NCI-H2081 (cell line): ENCODE data around the gene TRAM2.

Source experiments
- DNase-seq, 2 experiments: peaks; one replicate each; lab custom pipeline; 2025; lab: John Stamatoyannopoulos, UW

Gene TRAM2

DNA sequence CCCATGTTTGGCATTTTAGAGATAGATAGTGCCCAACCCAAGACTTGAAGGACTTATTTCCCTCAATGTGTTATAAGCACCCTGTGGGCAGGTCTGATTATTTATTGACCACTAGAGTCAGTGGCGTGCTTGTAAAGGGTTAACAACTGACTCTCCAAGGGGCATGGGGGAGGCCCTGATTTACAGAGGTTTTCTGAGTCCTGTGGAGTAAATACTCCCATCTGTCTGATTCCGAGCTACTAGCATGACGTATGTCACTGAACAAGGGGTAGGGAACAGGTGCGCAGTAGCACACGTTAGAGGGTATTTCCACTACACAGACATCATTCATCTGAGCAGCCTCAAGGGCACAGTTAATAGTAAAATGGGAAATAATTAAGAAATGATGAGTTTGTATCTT is 17.4 kb upstream of the TRAM2 start:
- no peak for DNase-seq

DNA sequence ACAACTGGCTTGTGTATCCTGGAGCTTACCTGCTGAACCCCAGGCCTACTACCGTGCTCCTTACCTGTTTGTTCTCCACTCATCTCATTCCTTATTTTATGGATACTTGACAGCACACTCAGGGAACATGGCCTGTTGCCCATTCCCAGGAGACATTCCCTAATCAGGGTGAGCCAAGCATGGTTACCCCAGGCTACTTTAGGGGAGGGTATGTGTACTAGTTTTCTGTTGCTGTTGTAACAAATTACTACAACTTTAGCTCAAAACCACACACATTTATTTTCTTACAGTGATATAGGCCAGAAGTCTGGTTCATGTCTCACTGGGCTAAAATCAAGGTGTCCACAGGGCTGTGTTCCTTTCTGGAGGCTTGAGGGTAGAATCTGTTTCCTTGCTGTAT is 15.0 kb upstream of the TRAM2 start:
- DNase-seq, result no peak

DNA sequence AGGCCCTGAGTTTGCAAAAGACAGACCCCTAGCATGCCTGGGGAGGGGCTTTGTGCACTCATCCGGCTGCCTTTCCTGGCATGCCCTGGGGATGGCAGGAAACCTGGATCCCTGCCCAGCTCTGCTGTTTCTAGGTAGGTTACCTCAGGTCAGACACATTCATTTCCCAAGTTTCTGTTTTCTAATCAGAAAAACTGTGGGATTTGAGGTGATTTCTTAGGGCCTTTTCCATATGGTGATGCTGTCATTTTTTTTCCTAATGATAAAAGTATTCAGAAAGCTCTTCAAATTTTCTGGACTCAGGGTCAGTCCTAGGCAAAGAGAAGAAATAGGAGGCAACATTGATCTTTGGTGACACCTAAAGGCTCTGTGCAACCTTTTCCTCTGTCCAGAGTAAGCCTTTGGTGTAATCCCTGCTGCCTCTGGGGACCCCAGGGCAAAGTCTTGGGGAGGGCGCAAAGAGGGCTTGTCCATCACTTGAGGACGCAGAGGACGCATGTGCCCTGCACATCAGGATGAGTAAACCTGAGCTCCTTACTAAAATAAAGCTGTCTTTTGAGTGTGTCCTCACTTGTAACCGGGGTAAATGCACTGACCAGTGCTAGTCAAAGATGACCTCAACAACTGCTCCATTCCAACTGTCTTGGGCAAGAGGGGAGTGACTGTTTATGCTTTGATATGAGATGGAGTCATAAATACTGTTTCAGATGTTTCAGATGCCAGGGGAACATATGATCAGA is 13.5 kb upstream of the TRAM2 start:
- peak in 1 of 2 experiments; percentile 23 for DNase-seq

DNA sequence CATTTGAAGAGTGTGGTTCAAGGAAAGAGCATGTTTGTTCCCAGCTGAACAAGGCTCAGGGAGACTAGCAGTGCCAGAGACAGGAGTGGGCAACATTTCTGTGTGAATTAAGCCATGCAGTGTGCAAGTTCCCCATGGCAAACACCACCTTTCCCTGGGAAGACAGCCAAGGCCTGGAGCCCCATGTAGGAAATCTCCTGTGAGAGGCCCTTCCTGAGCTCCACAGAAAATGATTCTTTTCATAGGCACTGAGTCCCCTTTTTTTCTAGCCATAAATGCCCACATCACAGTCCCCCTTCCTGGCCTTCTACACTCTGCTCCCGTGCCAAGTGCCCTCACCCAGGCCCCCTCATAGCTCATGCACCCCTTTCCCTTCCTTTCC is 11.8 kb upstream of the TRAM2 start:
- no peak for DNase-seq

DNA sequence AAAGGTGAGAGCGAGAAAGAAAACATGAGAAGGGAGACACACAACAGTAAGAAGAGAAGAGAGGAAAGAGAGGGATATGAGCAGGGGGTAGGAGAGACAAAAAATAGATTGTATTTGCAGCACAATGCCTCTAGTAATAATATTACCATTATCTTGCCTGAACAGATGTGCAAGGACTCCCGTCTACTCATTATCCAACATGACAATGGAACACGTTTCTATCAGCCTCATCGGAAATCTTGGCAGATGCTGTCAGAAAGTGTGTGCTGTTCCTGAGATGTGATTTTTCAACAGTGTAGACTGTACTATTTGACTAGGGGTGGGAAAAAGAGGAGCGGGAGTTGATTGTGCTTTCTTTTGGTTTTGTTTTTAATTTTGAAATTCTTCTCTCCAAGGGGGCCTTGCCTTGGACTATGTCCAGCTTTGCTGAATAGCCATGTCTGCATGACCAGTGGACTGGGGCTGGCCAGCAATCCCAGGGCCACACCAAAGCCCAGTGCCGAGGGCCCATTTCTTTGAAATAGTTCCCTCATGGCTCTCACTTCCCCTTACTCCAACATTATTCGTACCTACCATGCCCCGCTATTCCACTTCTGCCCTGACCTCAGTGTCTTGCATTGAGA is 11.3 kb upstream of the TRAM2 start:
- DNase-seq, result no peak

DNA sequence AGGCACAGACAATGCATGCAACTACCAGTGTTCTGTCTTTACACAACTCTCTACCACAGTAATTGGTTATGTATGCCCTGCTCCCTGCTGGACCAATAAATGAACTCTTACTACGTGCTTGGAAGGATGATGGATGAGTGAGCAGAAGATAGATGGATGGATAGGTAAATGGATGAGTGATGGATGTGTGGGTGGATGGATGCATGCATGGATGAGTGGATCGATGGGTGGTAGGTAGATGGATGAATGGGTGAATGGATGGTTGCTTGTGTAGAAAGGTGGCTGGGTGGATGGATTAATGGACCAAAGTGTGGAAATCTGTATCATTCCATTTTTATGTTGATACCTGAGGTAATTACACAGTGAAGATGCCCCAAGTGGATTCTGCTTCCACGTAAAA is 10.1 kb upstream of the TRAM2 start:
- DNase-seq, result no peak

DNA sequence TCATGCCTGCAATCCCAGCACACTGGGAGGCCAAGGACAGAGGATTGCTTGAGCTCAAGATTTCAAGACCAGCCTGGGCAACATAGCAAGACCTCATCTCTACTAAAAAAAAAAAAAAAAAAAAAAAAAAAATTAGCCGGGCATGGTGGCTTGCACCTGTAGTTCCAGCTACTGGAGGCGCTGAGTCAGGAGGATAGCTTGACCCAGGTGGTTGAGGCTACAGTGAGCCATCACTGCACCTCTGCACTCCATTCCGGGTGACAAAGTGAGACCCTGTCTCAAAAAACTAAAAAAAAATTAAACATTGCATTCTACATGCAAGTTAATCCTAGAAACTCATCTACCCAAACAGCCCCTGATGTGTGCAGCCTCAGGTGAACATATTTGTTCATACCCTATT is 7.3 kb upstream of the TRAM2 start:
- no peak for DNase-seq

DNA sequence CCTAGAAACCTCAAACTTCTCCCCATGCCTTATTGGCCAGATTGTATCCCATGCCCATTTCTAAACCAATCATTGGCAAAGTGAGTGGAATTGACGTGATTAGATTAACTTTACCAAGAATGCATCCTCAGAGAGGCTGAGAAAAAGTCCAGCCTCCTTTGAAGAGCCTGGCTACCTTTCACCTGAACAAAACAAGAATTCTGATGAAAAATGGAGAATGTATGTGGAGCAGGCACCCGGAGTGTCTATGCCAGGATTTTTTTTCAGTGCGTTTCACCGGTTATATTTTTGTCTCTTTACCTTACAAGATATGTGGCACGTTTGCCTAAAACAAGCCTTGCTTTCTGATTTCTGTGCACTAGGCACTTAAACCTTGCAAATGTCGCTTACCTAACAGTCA is 6.1 kb upstream of the TRAM2 start:
- no peak for DNase-seq

DNA sequence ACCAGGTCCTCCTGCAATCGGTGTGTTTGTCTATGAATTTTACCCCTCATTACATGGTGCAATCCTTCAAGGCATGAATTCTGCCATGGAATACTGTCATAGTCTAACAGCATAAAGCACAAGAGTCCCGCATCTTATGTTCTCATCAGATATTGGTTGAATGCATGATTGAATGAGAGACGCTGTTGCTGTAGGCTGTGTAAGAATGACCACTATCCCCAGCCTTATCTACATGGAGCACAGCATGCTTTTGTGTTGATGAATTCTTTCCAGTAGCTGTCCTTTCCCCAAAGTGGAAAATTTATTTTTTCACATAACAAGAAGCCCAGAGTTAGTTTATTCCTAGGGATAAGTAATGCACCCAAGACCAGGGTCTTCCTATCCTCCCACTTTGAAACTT is 5.6 kb upstream of the TRAM2 start:
- DNase-seq, result no peak

DNA sequence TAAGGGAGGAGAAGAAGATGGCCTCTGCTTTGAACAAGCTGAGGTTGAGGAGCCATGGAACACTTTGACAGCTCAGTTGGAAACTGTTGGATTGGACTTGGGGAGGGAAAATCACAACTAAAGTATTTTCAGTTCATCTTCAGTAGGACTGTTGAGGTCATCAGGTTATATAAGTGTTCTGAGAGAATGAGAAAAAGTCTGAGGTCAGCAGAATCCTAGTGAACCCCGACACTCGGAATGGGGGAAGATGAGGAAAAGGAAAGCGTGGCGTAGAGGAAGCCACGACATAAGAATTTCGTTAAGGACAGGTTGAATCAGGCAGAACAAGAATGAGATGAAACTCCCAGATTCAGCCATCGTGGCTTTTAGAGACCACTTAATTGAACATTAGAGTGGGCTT is 4.0 kb upstream of the TRAM2 start:
- DNase-seq, result no peak

DNA sequence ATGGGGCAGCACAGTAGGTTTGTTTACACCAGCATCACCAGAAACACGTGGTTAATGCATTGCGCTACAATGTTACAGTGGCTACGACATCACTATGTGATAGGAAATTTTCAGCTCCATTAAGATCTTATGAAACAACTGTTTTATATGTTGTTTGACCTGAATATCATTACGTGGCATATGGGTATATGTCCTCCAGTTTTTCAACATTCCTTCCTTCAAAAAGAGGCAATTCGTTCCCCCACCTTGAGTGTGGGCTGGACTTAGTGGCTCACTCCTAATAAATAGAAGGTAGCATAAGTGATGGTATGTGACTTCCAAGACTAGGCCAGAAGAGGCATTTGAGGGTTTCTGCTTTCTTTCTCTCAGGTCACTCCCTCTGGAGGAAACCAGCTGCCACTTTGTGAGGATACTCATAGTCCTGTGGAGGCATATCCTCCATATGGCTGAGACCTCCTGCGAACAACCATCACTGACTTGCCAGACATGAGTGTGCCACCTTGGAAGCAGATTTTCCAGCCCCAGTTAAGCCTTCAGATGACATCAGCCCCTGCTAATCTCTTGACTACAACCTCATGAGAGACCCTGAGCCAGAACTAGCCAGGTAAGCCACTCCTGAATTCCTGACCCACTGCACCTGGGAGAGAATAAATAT is 2.3 kb upstream of the TRAM2 start:
- no peak for DNase-seq

DNA sequence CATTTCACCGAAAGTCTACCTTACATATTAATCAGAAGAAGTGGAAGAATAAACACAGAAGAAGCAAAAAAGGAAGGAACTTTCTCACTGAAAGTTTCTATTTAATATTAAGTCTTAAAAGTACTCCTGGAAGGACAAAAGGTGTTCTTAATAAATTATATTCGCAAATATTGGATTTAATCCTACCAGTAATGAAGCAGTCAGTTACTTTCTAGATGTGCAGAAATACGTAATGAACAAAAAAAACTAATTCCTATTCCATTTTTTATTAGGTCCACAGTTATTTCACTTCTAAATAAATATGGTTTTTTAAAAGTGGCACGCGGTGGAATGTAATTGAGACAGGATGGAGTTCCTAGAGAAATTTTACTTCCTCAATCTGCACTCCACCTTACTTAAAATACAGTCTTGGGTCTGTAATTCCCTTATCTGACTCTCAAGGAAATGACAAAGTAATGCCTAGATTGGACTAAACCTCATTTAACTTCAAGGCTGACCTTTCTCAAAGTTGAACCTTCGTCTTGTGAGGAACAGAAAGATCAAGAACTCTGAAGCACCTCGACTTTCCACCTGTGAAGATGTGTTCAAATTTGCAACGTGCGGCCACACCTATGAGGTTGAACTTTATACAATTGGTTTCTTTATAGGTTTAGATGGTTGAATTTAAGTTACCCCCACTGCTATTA is 1.1 kb upstream of the TRAM2 start:
- no peak for DNase-seq

DNA sequence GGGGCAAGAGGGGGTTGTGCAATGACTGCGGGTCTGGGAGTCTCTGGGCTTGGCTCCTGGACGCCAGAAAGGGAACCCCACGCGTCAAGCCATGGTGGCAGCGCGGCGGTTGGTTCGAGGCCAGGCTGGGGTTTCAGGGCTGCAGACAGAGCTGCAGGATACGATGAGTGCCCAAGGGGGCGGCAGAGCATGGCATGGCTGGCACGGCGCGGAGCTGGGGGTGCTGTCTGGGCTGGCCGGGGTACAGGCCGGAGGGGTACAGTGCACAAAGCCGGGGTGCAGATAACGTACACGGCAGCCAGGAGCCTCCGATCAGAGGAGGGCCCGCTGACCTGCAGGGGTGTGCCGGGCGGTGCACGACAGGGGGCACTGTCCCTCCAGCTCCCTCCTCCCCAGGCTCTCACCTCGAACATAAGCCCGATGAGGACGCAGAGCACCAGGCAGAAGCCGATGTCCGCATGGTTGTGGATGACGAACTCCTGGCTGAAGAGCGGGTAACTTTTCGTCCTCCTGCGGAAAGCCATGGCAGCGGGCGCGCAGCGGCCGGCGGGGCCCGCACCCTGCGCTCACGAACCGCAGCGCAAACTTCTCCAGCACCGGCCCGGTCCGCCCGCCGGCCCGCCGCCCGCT is 353 bp downstream of the TRAM2 start:
- DNase-seq, result peak in 1 of 2 experiments; percentile 38

DNA sequence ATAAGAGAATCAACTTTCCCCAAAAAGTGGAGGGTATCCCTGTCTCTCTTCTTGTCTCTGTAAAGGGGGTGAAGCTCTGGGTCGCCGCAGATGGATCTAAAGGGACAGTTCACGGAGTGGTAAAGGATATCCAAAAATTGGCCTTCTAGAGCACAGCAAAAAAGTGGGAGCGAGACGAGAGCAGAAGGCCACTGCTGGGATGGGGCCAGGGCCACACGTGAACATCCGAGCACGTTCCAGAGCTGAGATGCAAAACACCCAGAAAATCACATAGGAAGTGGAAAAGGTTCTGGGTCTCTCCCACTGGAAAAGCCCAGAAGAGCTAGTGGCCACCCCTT is 837 bp downstream of the TRAM2 start:
- no peak for DNase-seq

DNA sequence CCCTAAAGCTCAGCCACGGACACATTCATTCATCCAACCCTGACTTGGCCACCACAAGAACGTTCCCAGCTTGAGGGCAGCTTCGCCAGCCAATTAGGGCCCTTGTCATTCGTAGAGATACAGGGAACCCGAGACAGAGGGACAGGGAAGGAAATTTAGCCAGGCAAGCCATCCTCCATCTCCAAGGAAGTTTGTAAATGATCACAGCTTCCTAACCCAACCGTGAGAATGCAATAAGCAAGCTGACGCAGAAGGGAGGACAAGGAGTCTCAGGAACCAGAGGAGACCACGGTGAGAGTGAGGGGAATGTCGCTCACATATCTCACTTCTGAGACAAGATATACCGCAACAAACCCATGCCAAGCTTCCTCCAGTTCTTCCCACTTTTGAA is 1.4 kb downstream of the TRAM2 start:
- DNase-seq, result no peak

DNA sequence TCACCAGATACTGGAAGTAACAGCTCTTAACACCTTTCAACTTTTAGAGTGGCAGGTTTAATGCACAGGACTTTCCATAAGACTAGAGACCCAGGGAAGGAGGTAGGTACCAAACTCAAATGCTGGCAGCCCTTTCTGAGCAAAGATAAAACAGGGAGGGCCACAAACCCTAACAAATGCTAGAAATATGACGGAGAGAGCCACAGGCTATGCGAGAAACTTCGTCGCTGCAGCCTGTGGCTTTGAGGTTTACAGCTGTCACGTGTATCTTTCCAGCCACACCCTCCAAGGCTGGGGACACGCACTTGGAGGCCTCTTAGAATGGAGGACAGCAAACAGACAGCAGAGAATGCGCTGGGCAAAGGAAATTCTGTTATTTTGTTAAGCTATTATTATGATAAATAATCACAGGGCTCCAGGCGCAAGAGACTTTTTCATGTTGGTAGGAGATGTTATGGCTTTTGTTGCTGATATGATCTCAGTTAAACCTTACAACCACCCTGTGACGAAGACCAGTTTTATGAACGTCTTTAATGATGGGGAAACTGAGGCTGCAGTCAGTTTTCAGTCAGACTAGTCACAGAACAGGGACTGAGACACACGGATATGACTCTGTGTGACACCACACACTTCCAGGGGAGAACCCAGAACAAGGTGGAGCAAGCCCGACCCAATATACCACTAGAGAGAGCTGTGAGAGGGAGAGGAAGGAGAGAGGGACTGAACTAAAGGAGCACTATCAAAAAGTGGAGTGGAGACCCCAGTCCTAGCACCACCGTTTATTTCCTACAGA is 2.0 kb downstream of the TRAM2 start:
- no peak for DNase-seq

DNA sequence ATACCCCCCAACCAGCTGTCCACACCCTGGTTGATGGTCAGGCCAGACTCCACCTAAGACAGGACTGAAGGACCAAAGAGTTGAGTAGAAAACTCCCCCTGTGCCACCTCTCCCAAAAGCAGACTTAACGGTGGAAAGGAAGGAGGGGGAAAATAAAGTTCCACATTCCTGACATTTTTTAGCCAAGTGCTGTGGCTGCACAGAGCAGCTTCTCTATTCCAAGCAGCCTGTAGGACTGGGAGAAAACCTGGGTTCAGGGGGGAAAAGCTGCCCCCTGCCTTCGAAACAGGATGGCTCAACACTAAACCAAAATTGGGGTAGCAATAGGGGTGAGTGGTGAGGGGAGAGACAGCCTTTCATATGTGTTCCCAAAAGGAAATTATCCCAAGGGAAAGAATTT is 3.6 kb downstream of the TRAM2 start:
- DNase-seq, result no peak

DNA sequence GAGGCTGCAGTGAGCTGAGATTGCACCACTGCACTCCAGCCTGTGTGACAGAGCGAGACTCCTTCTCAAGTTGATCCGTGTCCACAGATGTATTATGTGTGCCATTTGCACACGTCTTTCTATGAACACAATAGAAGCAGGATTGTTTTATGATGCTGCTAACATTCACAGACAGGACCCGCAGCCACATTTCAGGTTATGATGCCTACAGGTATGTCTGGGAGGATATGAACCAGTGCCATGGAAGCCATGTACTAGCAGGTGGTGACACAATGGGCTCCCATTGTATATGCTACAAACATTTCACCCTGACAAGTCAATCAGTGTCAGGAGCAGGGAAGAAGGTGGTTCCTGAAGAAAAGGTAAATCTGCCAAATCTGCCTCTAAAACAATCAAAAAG is 4.3 kb downstream of the TRAM2 start:
- no peak for DNase-seq

DNA sequence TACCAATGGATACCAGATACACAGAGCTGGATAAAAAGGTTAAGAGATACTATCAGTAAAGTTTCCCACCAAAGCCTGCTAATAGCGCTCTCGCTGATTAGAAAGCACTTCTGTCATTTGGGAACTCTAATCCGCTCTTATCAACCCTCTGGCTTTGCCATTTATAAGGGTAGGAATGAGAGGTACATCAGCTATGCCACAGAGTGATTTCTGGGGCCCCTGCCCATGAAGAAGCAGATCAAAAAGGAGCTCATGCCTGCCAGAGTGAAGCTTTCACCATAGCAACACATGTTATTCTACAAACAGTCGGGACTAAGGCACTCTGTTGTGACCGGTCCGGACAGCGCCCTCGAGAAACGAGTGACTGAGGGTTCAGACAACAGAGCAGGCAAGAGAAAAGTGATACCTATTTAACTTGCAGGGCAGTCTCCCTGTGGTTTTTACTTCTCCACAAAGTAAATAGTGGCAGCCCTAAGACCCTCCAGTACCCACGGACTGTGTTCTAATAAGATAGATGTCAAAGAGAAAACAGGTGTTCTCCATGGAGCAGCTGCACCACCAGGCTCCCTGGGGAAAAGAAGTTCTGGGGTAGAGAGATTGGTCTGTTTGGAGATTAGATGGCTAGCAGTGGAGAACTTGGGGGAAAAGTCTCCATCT is 5.6 kb downstream of the TRAM2 start:
- DNase-seq, result no peak

DNA sequence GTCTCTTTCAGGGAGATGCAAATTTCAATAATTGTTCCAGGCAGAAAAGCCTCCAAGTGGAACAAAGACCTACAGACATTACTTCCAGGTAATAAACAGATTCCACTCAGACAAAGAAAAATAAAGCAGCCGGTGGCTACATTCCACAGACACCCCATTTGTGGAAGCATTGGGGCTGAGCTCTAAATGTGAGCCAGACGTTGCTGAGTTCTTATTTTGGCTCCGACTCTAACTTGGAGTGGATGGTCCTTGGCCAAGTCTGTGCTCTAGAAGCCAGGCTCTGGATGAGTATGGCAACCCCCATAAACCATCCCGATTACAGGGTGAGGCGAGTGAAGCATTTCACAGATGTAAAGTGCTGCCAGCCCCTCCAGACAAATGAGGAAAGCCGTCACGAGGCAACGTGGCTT is 6.6 kb downstream of the TRAM2 start:
- DNase-seq, result no peak

DNA sequence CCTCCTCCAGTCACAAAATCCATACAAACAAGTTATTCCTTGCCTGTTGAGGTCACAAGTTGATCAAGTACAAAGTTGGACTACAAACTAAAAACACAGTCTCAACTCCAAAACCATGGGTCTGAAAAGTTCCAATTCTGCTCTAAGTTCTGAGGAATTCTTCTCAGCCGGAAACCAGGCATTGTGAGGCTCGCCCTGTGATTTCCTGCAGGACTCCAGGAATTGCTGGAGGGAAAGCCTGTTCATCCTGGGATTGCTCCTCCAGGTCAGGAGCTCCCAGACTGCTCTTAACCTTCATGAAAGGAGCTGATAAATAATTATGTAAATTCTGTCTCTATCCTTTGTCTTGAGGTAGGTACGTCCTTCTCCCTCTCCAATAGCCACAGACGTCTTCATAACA is 8.5 kb downstream of the TRAM2 start:
- DNase-seq, result no peak
